Measurements from ENCODE around the gene SLC39A12.

Gene SLC39A12

GRCh38 chr10:18087355-18087754, 135.6 kb downstream of the SLC39A12 start:
- TF ChIP-seq OSR1 (CRISPR knock-in tag; IDR thresholded peaks at IDR 0.05) (no peak), ZNF70 (CRISPR knock-in tag; IDR thresholded peaks at IDR 0.05) (no peak), PPARA (CRISPR knock-in tag; IDR thresholded peaks at IDR 0.05; ENCODE audit: borderline replicate concordance) (no peak), PATZ1 (CRISPR knock-in tag; IDR thresholded peaks at IDR 0.05; ENCODE audit: borderline replicate concordance) (no peak)
- ATAC-seq: no peak
